ENCODE measurements around the gene CTTNBP2. TPM values are rescaled to one million over a fixed set of nuclear protein-coding genes. Genes with fewer than 3 reads are reported as not detected.

The CTTNBP2 gene
- total and polyA plus RNA-seq, 2 of the 4 experiments (the other 2 are of a cell fraction): 6.6 to 11.3 TPM

DNA sequence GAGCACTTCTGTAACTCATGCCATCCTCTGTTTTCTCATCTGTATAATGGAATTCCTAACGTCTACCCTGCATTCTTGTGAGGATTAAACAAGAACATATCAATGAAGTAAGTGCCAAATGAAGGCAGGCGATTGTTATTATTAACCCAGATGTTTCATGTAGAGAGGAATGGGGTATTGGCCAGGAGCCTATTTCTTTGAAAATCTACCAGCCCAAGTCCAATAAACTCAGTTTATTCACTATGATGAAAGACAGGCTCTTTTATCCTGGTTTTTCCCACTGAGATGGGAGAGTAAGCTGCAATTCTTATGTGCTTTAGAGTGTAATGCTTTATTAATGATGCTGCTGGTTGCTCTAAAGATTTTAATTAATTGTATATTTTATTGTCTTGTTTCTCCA lies 9.6 kb downstream of the CTTNBP2 start:
- no peak overlapping the region for H2BK20ac ChIP-seq (ENCODE audit: low read depth, low read length)
- no peak overlapping the region for H2BK15ac ChIP-seq (ENCODE audit: low read depth, low read length)
- H3K79me1 ChIP-seq (ENCODE audit: low read depth in 1 of 2, low read length in 2 of 2): peaks cover 4 to 14% of the 10 kb centered on the region in 2 experiments; a peak in 2 of 4 replicates
- 0 out of 2 replicates have a peak, but pooled peaks cover 1% of the 10 kb centered on the region for H3K36me3 ChIP-seq (ENCODE audit: control insufficient read depth, insufficient read depth, low read length)
- dilution Hi-C loops (cut with HindIII; ENCODE audit: low sequenced_read_pairs, unreplicated experiment): no loop called here
- H2BK120ac ChIP-seq (ENCODE audit: low read depth, low read length): no peak overlapping the region
- no peak for TF ChIP-seq RFX5 (IDR thresholded peaks at IDR 0.05; ENCODE audit: low read depth, low read length)
- TF ChIP-seq POLR2A (IDR thresholded peaks at IDR 0.05; ENCODE audit: low read depth, low read length): no peak
- TF ChIP-seq, protein P1, sequence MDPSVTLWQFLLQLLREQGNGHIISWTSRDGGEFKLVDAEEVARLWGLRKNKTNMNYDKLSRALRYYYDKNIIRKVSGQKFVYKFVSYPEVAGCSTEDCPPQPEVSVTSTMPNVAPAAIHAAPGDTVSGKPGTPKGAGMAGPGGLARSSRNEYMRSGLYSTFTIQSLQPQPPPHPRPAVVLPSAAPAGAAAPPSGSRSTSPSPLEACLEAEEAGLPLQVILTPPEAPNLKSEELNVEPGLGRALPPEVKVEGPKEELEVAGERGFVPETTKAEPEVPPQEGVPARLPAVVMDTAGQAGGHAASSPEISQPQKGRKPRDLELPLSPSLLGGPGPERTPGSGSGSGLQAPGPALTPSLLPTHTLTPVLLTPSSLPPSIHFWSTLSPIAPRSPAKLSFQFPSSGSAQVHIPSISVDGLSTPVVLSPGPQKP (IDR thresholded peaks at IDR 0.05; ENCODE audit: borderline replicate concordance, low read depth, low read length): no peak
- no peak for TF ChIP-seq RAD21 (IDR thresholded peaks at IDR 0.05; ENCODE audit: low read length)
- no peak for TF ChIP-seq RCOR1 (IDR thresholded peaks at IDR 0.05; ENCODE audit: insufficient replicate concordance, low read length)
- TF ChIP-seq FOS (IDR thresholded peaks at IDR 0.05; ENCODE audit: low read depth, low read length): no peak
- no peak for TF ChIP-seq MAZ (IDR thresholded peaks at IDR 0.05; ENCODE audit: borderline replicate concordance, low read depth, low read length)
- no peak for TF ChIP-seq MXI1 (IDR thresholded peaks at IDR 0.05; ENCODE audit: borderline replicate concordance, low read depth, low read length)
- TF ChIP-seq NFE2L2 (IDR thresholded peaks at IDR 0.05; ENCODE audit: low read depth, low read length): no peak
- TF ChIP-seq CEBPB (IDR thresholded peaks at IDR 0.05; ENCODE audit: low read depth, low read length): no peak
- TF ChIP-seq, protein P2, sequence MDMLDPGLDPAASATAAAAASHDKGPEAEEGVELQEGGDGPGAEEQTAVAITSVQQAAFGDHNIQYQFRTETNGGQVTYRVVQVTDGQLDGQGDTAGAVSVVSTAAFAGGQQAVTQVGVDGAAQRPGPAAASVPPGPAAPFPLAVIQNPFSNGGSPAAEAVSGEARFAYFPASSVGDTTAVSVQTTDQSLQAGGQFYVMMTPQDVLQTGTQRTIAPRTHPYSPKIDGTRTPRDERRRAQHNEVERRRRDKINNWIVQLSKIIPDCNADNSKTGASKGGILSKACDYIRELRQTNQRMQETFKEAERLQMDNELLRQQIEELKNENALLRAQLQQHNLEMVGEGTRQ (IDR thresholded peaks at IDR 0.05; ENCODE audit: low read depth, low read length): no peak
- TF ChIP-seq MAFK (IDR thresholded peaks at IDR 0.05; ENCODE audit: low read depth, low read length): no peak
- TF ChIP-seq BHLHE40 (IDR thresholded peaks at IDR 0.05; ENCODE audit: low read depth, low read length): no peak
- no peak for TF ChIP-seq SMC3 (IDR thresholded peaks at IDR 0.05; ENCODE audit: low read depth, low read length)
- no peak overlapping the region for H3K4ac ChIP-seq (ENCODE audit: low read depth, low read length)
- H4K91ac ChIP-seq (ENCODE audit: insufficient read depth, low read depth, low read length): no peak overlapping the region
- no peak overlapping the region for H2BK5ac ChIP-seq (ENCODE audit: low read depth, low read length, poor library complexity, severe bottlenecking)
- H2AK9ac ChIP-seq (replicated peaks; ENCODE audit: low read depth, low read length, poor library complexity): no peak overlapping the region
- H4K8ac ChIP-seq (ENCODE audit: low read depth in 2 of 2, low read length in 2 of 2): no peak overlapping the region
- H3K4me2 ChIP-seq (ENCODE audit: low read depth, low read length): no peak overlapping the region
- no peak overlapping the region for H2AFZ ChIP-seq (replicated peaks; ENCODE audit: low read length, poor library complexity)
- H3K14ac ChIP-seq (replicated peaks; ENCODE audit: low read depth, low read length): no peak overlapping the region
- H2AK5ac ChIP-seq (ENCODE audit: low read depth, low read length): no peak overlapping the region
- BruUV-seq (replicated peaks): no TSS peak
- no peak overlapping the region for H4K5ac ChIP-seq (ENCODE audit: low read depth, low read length)
- no peaks in the 10 kb centered on the region; the same call in 1 of the 2 replicates for H3K4me1 ChIP-seq (ENCODE audit: control insufficient read depth, insufficient read depth, low read length)
- H3K9me3 ChIP-seq (ENCODE audit: control insufficient read depth, insufficient read depth, low read length): no peaks in the 10 kb centered on the region
- in situ Hi-C loops (cut with MboI; ENCODE audit: low sequenced_read_pairs): no loop called here
- H3K27ac ChIP-seq (ENCODE audit: insufficient read depth, low read length): no peak overlapping the region
- POLR2A ChIA-PET (ENCODE audit: unreplicated experiment): no interaction called here
- CTCF ChIA-PET: no interaction called here
- H3K9ac ChIP-seq (ENCODE audit: low read depth, low read length): no peak overlapping the region
- H3K23ac ChIP-seq (ENCODE audit: low read depth, low read length): no peak overlapping the region
- no peak overlapping the region for H3K56ac ChIP-seq (ENCODE audit: extremely low read depth, insufficient read depth, low read length)
- no peaks in the 10 kb centered on the region; the same call in 1 of the 2 replicates for H4K20me1 ChIP-seq (ENCODE audit: insufficient read depth, low read length)
- no peaks in the 10 kb centered on the region for H3K27me3 ChIP-seq (ENCODE audit: control insufficient read depth, insufficient read depth, low read length)
- peak; percentile 36 for DNase-seq
- WGBS, 2 experiments (ENCODE audit: extremely low coverage in 2 of 2, insufficient read length in 1 of 2): no CpG with 5 or more reads among the region's 2 CpGs
- peak; percentile 27; the same call in 1 of the 2 replicates for ATAC-seq (ENCODE audit: low read depth)
- intact Hi-C loops (cut with micrococcal nuclease): no loop called here
- no peak overlapping the region for H3K18ac ChIP-seq (ENCODE audit: low read depth, low read length)
- no peak overlapping the region for H3K4me3 ChIP-seq (ENCODE audit: insufficient read depth, low read depth, low read length)
- H3K9me1 ChIP-seq (ENCODE audit: insufficient read depth, low read length): no peaks in the 10 kb centered on the region
